H1 (cell line): Measurements from ENCODE around the gene CHRD. TPM values are rescaled to one million over a fixed set of nuclear protein-coding genes. Genes with fewer than 3 reads are reported as not detected.

Experiments used
- CTCF ChIA-PET: fragments of 300-600 bp; sonication (Branson Sonifier 250); formaldehyde crosslinking; loops from one replicate; lab custom pipeline; 2021; ENCODE audit not compliant: partially characterized antibody; lab: Charles Lee
- POLR2A ChIA-PET: fragments of 300-600 bp; sonication (Branson Sonifier 250); formaldehyde crosslinking; loops from one replicate; lab custom pipeline; 2021; ENCODE audit warnings: inconsistent platforms; ENCODE audit not compliant: partially characterized antibody; lab: Charles Lee
- DNase-seq, 2 experiments: peaks; one replicate each; pipeline versions ENCODE4 v3.0.0 to v3.0.0-alpha.2; 2010 to 2022; ENCODE audit warnings: low spot score in 2 of 2, low read depth in 1 of 2, mixed read lengths in 1 of 2
- FAIRE-seq: peaks from 2 replicates; lab custom pipeline; 2011; peaks lifted over from hg19 to GRCh38; lab: Jason Lieb, UNC
- H2AFZ ChIP-seq: 2 replicates; pipeline ENCODE4 v1.8.1; 2012; ENCODE audit warnings: low read length, inconsistent platforms
- H2AK5ac ChIP-seq: 2 replicates; pipeline ENCODE4 v1.6.1; 2013; ENCODE audit warnings: low read depth, low read length
- H2BK120ac ChIP-seq: replicated peaks from 2 replicates; pipeline ENCODE3; 2013; ENCODE audit warnings: low read depth, low read length, inconsistent platforms
- H2BK12ac ChIP-seq: 2 replicates; pipeline ENCODE4 v1.6.1; 2013; ENCODE audit warnings: low read depth, low read length
- H2BK15ac ChIP-seq: 2 replicates; pipeline ENCODE4 v1.6.1; 2013; ENCODE audit warnings: low read length
- H2BK20ac ChIP-seq: 2 replicates; pipeline ENCODE4 v1.6.1; 2013; ENCODE audit warnings: low read length
- H2BK5ac ChIP-seq: 2 replicates; pipeline ENCODE4 v1.6.1; 2013; ENCODE audit warnings: low read depth, low read length
- H3K14ac ChIP-seq: 2 replicates; pipeline ENCODE4 v1.6.1; 2013; ENCODE audit warnings: inconsistent platforms; ENCODE audit not compliant: insufficient read length
- H3K18ac ChIP-seq: 2 replicates; pipeline ENCODE4 v1.6.1; 2013; ENCODE audit warnings: low read length; ENCODE audit errors: extremely low read depth
- H3K23ac ChIP-seq: 2 replicates; pipeline ENCODE4 v1.6.1; 2013; ENCODE audit warnings: inconsistent platforms; ENCODE audit not compliant: insufficient read length
- H3K23me2 ChIP-seq: 2 replicates; pipeline ENCODE4 v1.6.1; 2013; ENCODE audit warnings: low read depth, low read length
- H3K27ac ChIP-seq: 2 replicates; pipeline ENCODE4 v1.6.1; 2011; ENCODE audit warnings: low read depth, low read length, inconsistent platforms
- H3K27me3 ChIP-seq, 4 experiments: replicated peaks in 1 of 4; 1 replicate in 1 of 4; 2 replicates in 3 of 4; pipeline versions ENCODE4 v1.6.1 to v1.8.1; 2011 to 2013; ENCODE audit warnings: low read length in 3 of 4, mild to moderate bottlenecking in 3 of 4, inconsistent platforms in 2 of 4, mixed read lengths in 2 of 4, moderate library complexity in 1 of 4; ENCODE audit not compliant: control insufficient read depth in 3 of 4, insufficient read depth in 3 of 4; ENCODE audit errors: extremely low read depth in 1 of 4
- H3K36me3 ChIP-seq, 4 experiments: 2 replicates each; pipeline versions ENCODE4 v1.6.1 to v1.8.1; 2011 to 2013; ENCODE audit warnings: mild to moderate bottlenecking in 4 of 4, low read length in 3 of 4, moderate library complexity in 2 of 4, control low read depth in 1 of 4, inconsistent platforms in 1 of 4; ENCODE audit not compliant: insufficient read depth in 4 of 4, control insufficient read depth in 2 of 4
- H3K4ac ChIP-seq: replicated peaks from 2 replicates; pipeline ENCODE3; 2013; ENCODE audit warnings: low read length, low read depth, mixed read lengths, inconsistent platforms; ENCODE audit not compliant: insufficient read length
- H3K4me1 ChIP-seq, 4 experiments: replicated peaks in 1 of 4; 1 replicate in 1 of 4; 2 replicates in 3 of 4; pipeline versions ENCODE4 v1.6.1 to v1.8.1; 2011 to 2013; ENCODE audit warnings: low read length in 3 of 4, inconsistent platforms in 2 of 4, mixed read lengths in 1 of 4; ENCODE audit not compliant: insufficient read depth in 4 of 4, control insufficient read depth in 3 of 4
- H3K4me2 ChIP-seq, 2 experiments: 2 replicates each; pipeline versions ENCODE4 v1.6.1 to v1.8.1; 2011 to 2013; ENCODE audit warnings: low read depth in 2 of 2, low read length in 2 of 2, control low read depth in 1 of 2, inconsistent platforms in 1 of 2, mild to moderate bottlenecking in 1 of 2; ENCODE audit not compliant: insufficient read depth in 1 of 2
- H3K4me3 ChIP-seq, 4 experiments: fragments of 200-600, 300-600 bp in 1 of 4; sonication (generic), shearing (Covaris generic), sonication (Bioruptor Twin) in 1 of 4; 2 replicates each; pipeline versions ENCODE4 v1.5.1 to v1.8.1; 2011 to 2016; ENCODE audit warnings: low read length in 4 of 4, low read depth in 3 of 4, control low read depth in 2 of 4, inconsistent platforms in 2 of 4, mild to moderate bottlenecking in 2 of 4, mixed read lengths in 1 of 4, moderate library complexity in 1 of 4; ENCODE audit not compliant: insufficient read depth in 2 of 4; ENCODE audit errors: extremely low read depth in 1 of 4
- H3K56ac ChIP-seq: replicated peaks from 2 replicates; pipeline ENCODE3; 2013; ENCODE audit warnings: low read depth, mild to moderate bottlenecking, mixed read lengths, low read length, inconsistent platforms; ENCODE audit not compliant: insufficient read length
- H3K79me1 ChIP-seq: 2 replicates; pipeline ENCODE4 v1.6.1; 2013; ENCODE audit warnings: low read depth, low read length, control low read depth
- H3K79me2 ChIP-seq, 2 experiments: 2 replicates each; pipeline versions ENCODE4 v1.6.1 to v1.8.1; 2012 to 2013; ENCODE audit warnings: low read length in 2 of 2, mild to moderate bottlenecking in 2 of 2, inconsistent platforms in 1 of 2; ENCODE audit not compliant: insufficient read depth in 2 of 2, control insufficient read depth in 1 of 2
- H3K9ac ChIP-seq, 4 experiments: replicated peaks in 1 of 4; 1 replicate in 1 of 4; 2 replicates in 3 of 4; pipeline versions ENCODE4 v1.6.1 to v1.8.1; 2011 to 2013; ENCODE audit warnings: low read depth in 3 of 4, low read length in 3 of 4, control low read depth in 2 of 4, mild to moderate bottlenecking in 2 of 4, moderate library complexity in 2 of 4, inconsistent platforms in 1 of 4; ENCODE audit errors: extremely low read depth in 1 of 4
- H3K9me3 ChIP-seq, 2 experiments: 2 replicates each; pipeline versions ENCODE4 v1.6.1 to v1.8.1; 2012 to 2013; ENCODE audit warnings: mild to moderate bottlenecking in 2 of 2, moderate library complexity in 2 of 2, control low read depth in 1 of 2, inconsistent platforms in 1 of 2, low read depth in 1 of 2, low read length in 1 of 2, mixed read lengths in 1 of 2; ENCODE audit not compliant: insufficient read depth in 2 of 2
- H4K20me1 ChIP-seq, 2 experiments: replicated peaks in 1 of 2; 2 replicates each; pipeline versions ENCODE3 to v1.8.1; 2011 to 2013; ENCODE audit warnings: inconsistent platforms in 2 of 2, low read length in 2 of 2, mild to moderate bottlenecking in 1 of 2; ENCODE audit not compliant: insufficient read depth in 2 of 2, control insufficient read depth in 1 of 2
- H4K5ac ChIP-seq: 2 replicates; pipeline ENCODE4 v1.6.1; 2013; ENCODE audit warnings: low read length, low read depth, mixed read lengths, inconsistent platforms; ENCODE audit not compliant: insufficient read length
- H4K8ac ChIP-seq: 2 replicates; pipeline ENCODE4 v1.8.0; 2013; ENCODE audit warnings: mild to moderate bottlenecking, moderate library complexity, low read length, inconsistent platforms; ENCODE audit not compliant: insufficient read depth; ENCODE audit errors: extremely low read depth
- H4K91ac ChIP-seq: replicated peaks from 2 replicates; pipeline ENCODE3; 2013; ENCODE audit warnings: low read length, mixed read lengths, inconsistent platforms; ENCODE audit not compliant: insufficient read length
- WGBS, 2 experiments: shearing (Covaris generic) in 1 of 2; methylation state at CpG; one replicate each; pipeline versions ENCODE4 v1.1.6 to v1.1.7; 2013 to 2015; ENCODE audit warnings: low lambda C conversion rate in 2 of 2, mixed read lengths in 2 of 2, inconsistent platforms in 1 of 2, low coverage in 1 of 2, missing lambda C conversion rate in 1 of 2; ENCODE audit not compliant: insufficient replicate concordance in 2 of 2, insufficient coverage in 1 of 2, insufficient read length in 1 of 2; ENCODE audit errors: extremely low coverage in 1 of 2, missing lambda C conversion rate in 1 of 2; 5-methylcytosine and 5-hydroxymethylcytosine counted together
- polyA plus RNA-seq, 7 experiments: library from polyadenylated mRNA; depleted of rRNA in 3 of 7; stranded (reverse) in 5 of 7; unstranded in 2 of 7; fragments of >200 nt in 5 of 7; fragments of 200-250 nt in 2 of 7; gene quantifications; 1 replicate in 5 of 7; 2 replicates in 1 of 7; 4 replicates in 1 of 7; pipeline versions ENCODE4 v1.2.1 to v1.2.3, GENCODE V29; 2011 to 2013; ENCODE audit warnings: missing spikeins in 2 of 7, mixed read lengths in 2 of 7
- total RNA-seq: library from RNA; stranded (reverse); fragmentation: NEBNext Ultra II Directional; extraction: Animal tissue kit (Norgen Biotek cat#: 25700); gene quantifications from 2 replicates; pipeline ENCODE4 v1.2.1, GENCODE V29; 2021

The CHRD gene
- total and polyA plus RNA-seq, 2 of the 8 experiments (the other 6 are each of a cell fraction or from before 2014, with no cell fraction given), result 0.62 to 0.86 TPM

- 0 out of 4 replicates have a peak, but pooled peaks cover 0 to 2% of the 10 kb centered on the region in 2 experiments for H3K79me2 ChIP-seq
- H4K20me1 ChIP-seq, result peaks cover 18 to 37% of the 10 kb centered on the region in 2 experiments
- H2BK12ac ChIP-seq, result no peak overlapping the region
- no peak overlapping the region for H2AFZ ChIP-seq
- peaks cover 14% of the 10 kb centered on the region for H3K23me2 ChIP-seq
- H3K23ac ChIP-seq, result no peak overlapping the region
- peaks cover 11% of the 10 kb centered on the region for H3K79me1 ChIP-seq
- ChIA-PET CTCF (interaction anchor here (0.9 kb wide), 1 partner anchor 9 kb away, joined by 3 read pairs; no protein-coding TSS in a partner anchor), POLR2A (interaction anchor here (0.7 to 2.0 kb wide), 12 partner anchors 8 to 317 kb away, joined by 3 to 16 read pairs (median 4); partner anchors contain the start of gene ABCC5)
- H3K9ac ChIP-seq, result no peak overlapping the region
- 97% methylated on average over 11 of the region's 15 CpGs; no CpG with 5 or more reads in 1 of the 2 experiments for WGBS, 2 experiments
- H3K36me3 ChIP-seq, result peaks cover 30 to 53% (median 46%) of the 10 kb centered on the region in 4 experiments
- peaks cover 5 to 27% (median 18%) of the 10 kb centered on the region in 4 experiments for H3K4me1 ChIP-seq
- peak overlapping the region in 1 of 2 experiments; percentile 98; a peak in 1 of 4 replicates for H3K4me2 ChIP-seq
- no peak overlapping the region for H3K4me3 ChIP-seq
- H4K8ac ChIP-seq, result peak overlapping the region; percentile 41; the same call in 1 of the 2 replicates
- no peak overlapping the region for H3K27ac ChIP-seq
- no peak overlapping the region for H2BK5ac ChIP-seq
- no peak overlapping the region for H2BK120ac ChIP-seq
- DNase-seq (no peak), FAIRE-seq (no peak)
- no peak overlapping the region for H3K56ac ChIP-seq
- H4K5ac ChIP-seq, result no peak overlapping the region
- no peak overlapping the region for H4K91ac ChIP-seq
- H3K14ac ChIP-seq, result no peak overlapping the region
- H3K18ac ChIP-seq, result no peak overlapping the region
- no peak overlapping the region for H2AK5ac ChIP-seq
- H2BK20ac ChIP-seq, result no peak overlapping the region
- H3K4ac ChIP-seq, result no peak overlapping the region
- H2BK15ac ChIP-seq, result no peak overlapping the region
- no peaks in the 10 kb centered on the region for H3K27me3 ChIP-seq
- H3K9me3 ChIP-seq, result no peaks in the 10 kb centered on the region
Measured at GRCh38 chr3:184334470-184335158, 45.2 kb upstream of the CHRD start.
